Prostate gland (tissue), 2 donors: Measurements from ENCODE around the gene PRSS8.

Source experiments
- POLR2A ChIP-seq: fragments of 450-650 bp; IDR thresholded peaks from one replicate; pipeline ENCODE4 v1.6.1; 2016; ENCODE audit warnings: antibody characterized with exemption, mild to moderate bottlenecking
- POLR2AphosphoS5 ChIP-seq: sonication (generic); formaldehyde crosslinking; IDR thresholded peaks from one replicate; pipeline ENCODE4 v1.6.1; 2017; ENCODE audit warnings: antibody characterized with exemption
- TF ChIP-seq, protein P1 (sequence below), 4 experiments: fragments of 200-600 bp in 2 of 4; fragments of 450-650 bp in 2 of 4; sonication (generic) in 2 of 4; IDR thresholded peaks; 1 replicate in 3 of 4; 2 replicates in 1 of 4; pipeline ENCODE4 v1.5.1; 2016 to 2019; ENCODE audit warnings: antibody characterized with exemption in 4 of 4, mild to moderate bottlenecking in 2 of 4, moderate library complexity in 2 of 4

DNA sequence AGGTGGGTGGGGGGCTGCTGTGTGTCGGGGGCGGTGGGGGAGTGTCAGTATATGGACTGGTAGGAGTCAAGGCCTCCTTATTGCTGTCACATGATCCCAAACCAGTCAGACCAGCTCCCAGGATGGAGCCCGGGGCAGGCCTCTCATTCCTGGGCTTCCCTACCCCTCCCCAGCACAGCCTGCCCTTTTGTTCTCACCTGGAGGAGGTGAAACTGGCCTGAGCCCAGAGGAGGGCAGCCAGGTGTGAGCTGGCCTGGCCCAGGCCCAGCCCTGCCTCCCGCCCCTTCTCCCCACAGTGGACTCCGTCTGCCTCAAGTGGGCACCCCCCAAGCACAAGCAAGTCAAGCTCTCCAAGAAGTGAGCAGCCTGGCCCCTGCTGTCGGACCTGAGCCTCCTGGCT, 4.6 kb downstream of the PRSS8 start:
- TF ChIP-seq, protein P1, sequence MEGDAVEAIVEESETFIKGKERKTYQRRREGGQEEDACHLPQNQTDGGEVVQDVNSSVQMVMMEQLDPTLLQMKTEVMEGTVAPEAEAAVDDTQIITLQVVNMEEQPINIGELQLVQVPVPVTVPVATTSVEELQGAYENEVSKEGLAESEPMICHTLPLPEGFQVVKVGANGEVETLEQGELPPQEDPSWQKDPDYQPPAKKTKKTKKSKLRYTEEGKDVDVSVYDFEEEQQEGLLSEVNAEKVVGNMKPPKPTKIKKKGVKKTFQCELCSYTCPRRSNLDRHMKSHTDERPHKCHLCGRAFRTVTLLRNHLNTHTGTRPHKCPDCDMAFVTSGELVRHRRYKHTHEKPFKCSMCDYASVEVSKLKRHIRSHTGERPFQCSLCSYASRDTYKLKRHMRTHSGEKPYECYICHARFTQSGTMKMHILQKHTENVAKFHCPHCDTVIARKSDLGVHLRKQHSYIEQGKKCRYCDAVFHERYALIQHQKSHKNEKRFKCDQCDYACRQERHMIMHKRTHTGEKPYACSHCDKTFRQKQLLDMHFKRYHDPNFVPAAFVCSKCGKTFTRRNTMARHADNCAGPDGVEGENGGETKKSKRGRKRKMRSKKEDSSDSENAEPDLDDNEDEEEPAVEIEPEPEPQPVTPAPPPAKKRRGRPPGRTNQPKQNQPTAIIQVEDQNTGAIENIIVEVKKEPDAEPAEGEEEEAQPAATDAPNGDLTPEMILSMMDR (IDR thresholded peaks at IDR 0.05): no peak
- TF ChIP-seq POLR2A (no peak), POLR2AphosphoS5 (peak; percentile 82)
